Prostate gland (tissue), 2 donors: ENCODE data around the gene RELT.

Source experiments
- CTCF ChIP-seq, 4 experiments: fragments of 200-600 bp in 2 of 4; fragments of 450-650 bp in 2 of 4; sonication (generic) in 2 of 4; IDR thresholded peaks; 1 replicate in 3 of 4; 2 replicates in 1 of 4; pipeline ENCODE4 v1.5.1; 2016 to 2019; ENCODE audit warnings: antibody characterized with exemption in 4 of 4, mild to moderate bottlenecking in 2 of 4, moderate library complexity in 2 of 4
- POLR2AphosphoS5 ChIP-seq: sonication (generic); formaldehyde crosslinking; IDR thresholded peaks from one replicate; pipeline ENCODE4 v1.6.1; 2017; ENCODE audit warnings: antibody characterized with exemption

- no peak for TF ChIP-seq POLR2AphosphoS5
- TF ChIP-seq CTCF (IDR thresholded peaks at IDR 0.05) = no peak
Measured at GRCh38 chr11:73360743-73361369, 15.3 kb upstream of the RELT start.
